Measurements from ENCODE around the gene ZNF143. TPM values are rescaled to one million over a fixed set of nuclear protein-coding genes. Genes with fewer than 3 reads are reported as not detected.
"Not testable (repeated sequence)": the region's sequence is repeated elsewhere in the genome, so short reads cannot be mapped to it uniquely, and the experiment has no call there.

ZNF143 gene
- total and polyA plus RNA-seq, 10 of the 15 experiments (the other 5 are each of a cell fraction or from before 2014, with no cell fraction given), result 13.6 to 48.7 (median 19.4) TPM

GRCh38 chr11:9448576-9449352 lies 12.0 kb upstream of the ZNF143 start (continued):
- TF ChIP-seq NR2C1 (IDR thresholded peaks at IDR 0.05) (no peak), SIX5 (IDR thresholded peaks at IDR 0.05; ENCODE audit: low read depth, low read length, severe bottlenecking) (no peak), BCLAF1 (IDR thresholded peaks at IDR 0.05) (no peak), TCF3 (IDR thresholded peaks at IDR 0.05; ENCODE audit: borderline replicate concordance, insufficient read depth, low read depth, low read length) (no peak), RELB (IDR thresholded peaks at IDR 0.05; ENCODE audit: low read depth) (no peak)

GRCh38 chr11:9452023-9452422 lies 8.8 kb upstream of the ZNF143 start:
- ATAC-seq; H3K79me2 ChIP-seq (ENCODE audit: control insufficient read depth, insufficient read depth, low read length); RAD21 ChIA-PET (ENCODE audit: unreplicated experiment); H2AFZ ChIP-seq (ENCODE audit: control insufficient read depth, low read depth, low read length); H3K36me3 ChIP-seq (ENCODE audit: control insufficient read depth in 2 of 2, insufficient read depth in 2 of 2, low read length in 1 of 2); DNase-seq (ENCODE audit: low read depth, low spot score); BruUV-seq (replicated peaks); H3K4me3 ChIP-seq; H3K4me1 ChIP-seq (ENCODE audit: control insufficient read depth, insufficient read depth, low read length); H3K9ac ChIP-seq (ENCODE audit: control insufficient read depth, insufficient read depth, low read length); H3K4me2 ChIP-seq (ENCODE audit: control insufficient read depth, insufficient read depth); SMC1A ChIA-PET (ENCODE audit: uncharacterized antibody, unreplicated experiment); FAIRE-seq; intact Hi-C loops (cut with micrococcal nuclease; ENCODE audit: unreplicated experiment); H3K9me3 ChIP-seq (replicated peaks; ENCODE audit: control insufficient read depth, insufficient read depth, low read length); H4K20me1 ChIP-seq (ENCODE audit: control insufficient read depth, insufficient read depth); H3K27ac ChIP-seq (ENCODE audit: control insufficient read depth, insufficient read depth); in situ Hi-C loops (cut with MboI); POLR2A ChIA-PET; H3K27me3 ChIP-seq (replicated peaks in 1 of 2; ENCODE audit: control insufficient read depth in 2 of 2, insufficient read depth in 2 of 2, low read length in 1 of 2): not testable (repeated sequence)
- CTCF ChIA-PET, result interaction anchor here (0.6 kb wide), 1 partner anchor 1219 kb away, joined by 3 read pairs; no protein-coding TSS in a partner anchor
- 90% methylated on average over 7 of the region's 7 CpGs for WGBS (ENCODE audit: insufficient coverage, insufficient replicate concordance, low lambda C conversion rate, missing lambda C conversion rate)
